T-helper 9 cell (primary cell): ENCODE measurements around the gene SLC7A10.
"Not testable (repeated sequence)": the region's sequence is repeated elsewhere in the genome, so short reads cannot be mapped to it uniquely, and the experiment has no call there.

Source experiments
- DNase-seq: peaks from one replicate; pipeline ENCODE4 v3.0.0-alpha.2; 2020

The SLC7A10 gene

GRCh38 chr19:33201473-33201872 is 24.2 kb downstream of the SLC7A10 start:
- DNase-seq, result no peak

GRCh38 chr19:33199441-33200265 is 26.0 kb downstream of the SLC7A10 start:
- no peak for DNase-seq

DNA sequence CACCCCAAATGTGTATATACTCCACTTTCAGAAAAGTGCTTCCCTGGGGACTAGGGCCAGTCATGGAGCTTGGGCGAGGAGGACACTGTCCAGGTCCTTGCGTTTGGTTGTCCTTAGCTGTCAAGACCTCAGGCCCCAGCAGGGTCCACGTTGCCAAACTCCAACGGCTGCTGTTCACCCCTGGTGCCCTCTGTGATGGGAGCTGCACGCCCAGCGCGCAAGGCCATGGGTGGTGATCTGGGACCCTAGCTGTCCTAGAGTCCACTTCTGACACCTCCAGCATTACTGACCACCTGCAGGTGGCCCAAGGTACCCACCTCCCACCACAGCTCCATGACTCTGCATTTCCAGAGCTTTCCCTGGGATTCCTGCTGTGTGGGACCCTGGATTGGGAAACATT is 27.5 kb downstream of the SLC7A10 start:
- DNase-seq, result no peak

- no peak for DNase-seq
Observed at GRCh38 chr19:33197591-33198000, 28.1 kb downstream of the SLC7A10 start.

- DNase-seq, result no peak
Observed at GRCh38 chr19:33196446-33197193, 29.0 kb downstream of the SLC7A10 start.

DNA sequence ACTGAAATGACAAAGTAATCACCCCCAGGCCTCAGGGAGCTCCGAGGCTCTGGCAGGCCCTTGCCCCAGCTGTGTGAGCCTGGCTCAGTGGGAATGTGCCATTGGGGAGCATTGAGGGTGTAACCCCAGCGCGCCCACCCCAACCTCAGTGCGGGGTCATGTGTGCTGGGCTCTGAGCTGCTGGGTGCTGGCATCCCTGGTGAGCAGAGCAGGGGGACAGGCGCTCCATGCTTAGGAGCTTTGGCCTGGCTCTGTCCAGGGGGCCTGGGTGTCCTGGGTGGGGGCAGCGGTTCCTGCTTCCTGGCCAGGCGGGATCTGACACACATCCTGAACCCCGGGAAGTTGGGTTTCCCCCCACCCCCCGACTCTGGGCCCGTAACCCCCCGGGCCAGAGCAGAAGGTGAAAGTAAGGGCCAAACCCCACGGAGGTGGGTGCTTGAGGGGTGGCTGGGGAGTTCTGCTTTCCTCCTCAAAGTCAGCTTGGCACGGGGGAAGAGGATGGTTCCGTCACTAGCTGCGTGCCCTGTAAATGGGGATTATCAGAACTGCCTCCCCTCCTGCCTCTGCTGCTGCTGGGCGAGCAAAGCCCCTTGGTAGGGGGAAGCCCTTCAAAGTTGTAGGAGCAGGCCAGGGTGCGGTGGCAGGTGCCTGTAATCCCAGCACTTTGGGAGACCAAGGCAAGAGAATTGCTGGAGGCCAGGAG is 29.9 kb downstream of the SLC7A10 start:
- DNase-seq, result no peak

GRCh38 chr19:33194886-33195644 is 30.6 kb downstream of the SLC7A10 start:
- no peak for DNase-seq

- DNase-seq, result no peak
Observed at GRCh38 chr19:33194532-33194885, 31.1 kb downstream of the SLC7A10 start.

- no peak for DNase-seq
Observed at GRCh38 chr19:33193865-33194362, 31.7 kb downstream of the SLC7A10 start, which contains the start of gene LRP3. Gene LRP3 (plus strand): TSS chr19:33194330. CDS start chr19:33194786, 456 bp downstream.

- no peak for DNase-seq
Observed at GRCh38 chr19:33193269-33193864, 32.3 kb downstream of the SLC7A10 start.

DNA sequence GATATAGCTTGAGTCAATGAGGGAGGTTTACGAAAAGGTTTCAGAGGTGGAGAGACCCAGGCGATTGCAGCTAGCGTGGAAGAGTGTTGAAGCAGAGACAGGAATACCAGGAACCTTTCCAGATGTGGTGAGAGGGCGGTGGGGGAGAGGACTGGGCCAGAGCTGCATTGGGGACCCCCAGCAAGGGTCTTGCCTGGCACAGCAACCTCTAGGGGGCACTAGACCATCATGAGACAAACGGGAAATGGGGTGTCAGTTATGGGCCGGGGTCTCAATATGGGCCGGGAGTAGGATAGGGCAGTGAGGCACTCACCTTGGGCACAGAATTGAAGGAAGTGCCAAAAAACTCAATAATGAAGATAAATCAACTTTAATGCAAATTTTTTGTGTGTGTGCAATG is 33.6 kb downstream of the SLC7A10 start:
- DNase-seq, result no peak

DNA sequence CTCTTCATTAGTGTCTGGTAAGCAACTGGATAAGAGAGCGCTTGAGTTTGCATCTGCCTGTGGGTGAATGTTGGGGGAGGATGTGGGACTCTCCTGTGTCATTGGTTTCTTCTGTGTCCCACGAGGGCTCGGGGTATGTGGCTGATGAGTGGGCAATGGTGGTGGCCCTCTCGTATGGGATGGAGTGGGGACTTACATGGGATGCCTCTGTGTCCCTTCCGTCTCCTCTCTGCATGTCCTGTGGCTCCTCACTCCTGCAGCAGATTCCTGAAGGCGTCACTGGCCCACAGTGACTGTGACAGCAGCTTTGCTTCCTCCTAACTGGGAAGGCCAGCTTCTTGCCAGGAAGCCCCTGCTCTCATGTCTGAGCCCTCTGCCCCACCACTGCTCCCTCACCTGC is 34.1 kb downstream of the SLC7A10 start:
- no peak for DNase-seq

GRCh38 chr19:33191092-33191491 is 34.6 kb downstream of the SLC7A10 start:
- DNase-seq, result not testable (repeated sequence)

DNA sequence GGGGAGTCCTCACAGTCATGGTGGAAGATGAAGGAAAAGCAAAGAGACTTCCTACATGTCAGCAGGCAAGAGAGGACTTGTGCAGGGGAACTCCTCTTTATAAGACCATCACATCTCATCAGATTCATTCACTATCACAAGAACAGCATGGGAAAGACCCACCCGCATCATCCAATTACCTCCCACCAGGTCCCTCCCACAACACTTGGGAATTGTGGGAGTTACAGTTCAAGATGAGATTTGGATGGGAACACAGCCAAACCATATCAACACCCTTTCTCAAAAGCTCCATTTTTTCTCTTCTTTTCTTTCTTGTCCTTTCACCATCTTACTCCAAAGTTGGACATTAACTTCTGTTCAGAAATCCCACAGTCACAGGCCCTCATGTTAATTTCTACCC is 36.2 kb downstream of the SLC7A10 start:
- DNase-seq, result no peak

DNA sequence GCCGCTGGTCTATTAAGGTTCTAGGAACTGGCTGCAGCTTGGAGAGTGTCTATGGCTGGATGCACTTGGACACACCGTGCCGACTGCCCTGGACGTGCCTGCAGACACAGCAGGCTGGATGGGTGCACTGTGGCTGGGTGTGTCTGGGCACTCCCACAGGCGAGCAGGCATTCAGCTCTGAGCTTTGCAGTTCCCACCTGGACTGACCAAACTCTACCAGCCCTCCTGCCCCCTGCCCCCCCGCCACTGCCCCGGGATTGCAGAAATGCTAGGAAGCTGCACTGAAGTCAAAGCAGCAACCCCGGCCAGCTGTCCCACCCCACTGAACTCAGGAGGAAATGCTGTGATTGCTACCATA is 38.5 kb downstream of the SLC7A10 start:
- DNase-seq, result no peak

- DNase-seq, result no peak
Observed at GRCh38 chr19:33186431-33187182, 39.0 kb downstream of the SLC7A10 start.

DNA sequence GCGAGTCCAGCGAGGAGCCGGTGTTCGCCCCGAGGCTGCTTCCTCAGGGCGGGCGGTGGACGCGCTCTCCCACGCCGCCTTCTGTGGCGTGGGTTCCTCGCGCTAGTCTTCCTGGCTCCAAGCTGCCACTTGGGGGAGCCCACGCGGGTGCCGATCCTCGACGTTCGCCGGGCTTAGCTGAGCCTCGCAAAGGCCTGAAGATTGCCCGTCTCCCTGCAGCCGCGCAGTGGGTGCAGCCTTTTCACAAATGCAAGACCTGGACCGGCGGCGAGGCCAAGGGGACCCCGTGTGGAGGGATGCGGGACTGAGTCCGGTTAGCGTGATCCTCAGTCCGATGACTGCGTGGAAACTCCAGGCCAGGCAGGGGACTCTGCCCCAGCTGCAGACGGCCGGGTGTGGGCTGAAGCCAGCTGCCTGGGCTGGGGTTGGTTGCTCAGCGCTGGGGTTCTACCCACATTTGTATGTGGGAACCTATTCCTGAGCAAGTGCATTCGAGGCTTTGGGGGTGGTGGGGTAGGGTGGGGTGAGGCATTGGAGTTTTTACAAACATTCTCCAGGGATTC is 48.2 kb downstream of the SLC7A10 start:
- peak; percentile 69 for DNase-seq

DNA sequence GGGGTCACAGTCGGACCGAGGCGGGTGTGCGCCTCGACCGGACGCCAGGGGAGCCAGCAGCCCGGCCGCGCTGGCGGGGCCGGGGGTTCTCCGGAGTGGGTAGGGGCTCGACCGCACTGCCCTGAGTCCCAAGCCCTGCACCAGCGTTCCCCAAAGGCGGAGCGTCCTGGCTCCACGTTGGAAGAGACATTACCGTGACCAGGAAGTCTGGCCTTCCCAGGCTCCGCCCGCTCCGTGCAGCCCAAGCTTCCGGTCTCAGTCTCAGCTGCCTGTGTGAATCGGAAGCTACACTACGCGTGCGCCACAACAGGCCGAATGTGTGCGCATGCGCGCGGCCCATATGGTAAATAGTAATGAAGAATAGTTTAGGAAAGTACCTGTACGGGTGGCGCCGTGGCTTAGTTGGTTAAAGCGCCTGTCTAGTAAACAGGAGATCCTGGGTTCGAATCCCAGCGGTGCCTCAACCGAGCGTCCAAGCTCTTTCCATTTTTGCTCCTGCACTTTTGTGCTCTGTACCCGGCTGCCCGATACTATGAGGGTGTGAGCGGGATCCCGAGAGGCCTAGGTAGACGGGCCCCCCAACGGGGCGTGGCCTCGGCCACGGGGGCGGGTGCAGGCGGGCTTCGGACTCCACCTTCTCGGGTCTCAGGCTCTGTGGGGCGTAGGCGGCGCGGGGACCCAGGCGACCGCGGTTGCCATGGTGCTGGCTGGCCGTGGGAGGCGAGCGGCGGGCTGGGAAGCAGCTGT is 48.8 kb downstream of the SLC7A10 start:
- peak; percentile 92 for DNase-seq

DNA sequence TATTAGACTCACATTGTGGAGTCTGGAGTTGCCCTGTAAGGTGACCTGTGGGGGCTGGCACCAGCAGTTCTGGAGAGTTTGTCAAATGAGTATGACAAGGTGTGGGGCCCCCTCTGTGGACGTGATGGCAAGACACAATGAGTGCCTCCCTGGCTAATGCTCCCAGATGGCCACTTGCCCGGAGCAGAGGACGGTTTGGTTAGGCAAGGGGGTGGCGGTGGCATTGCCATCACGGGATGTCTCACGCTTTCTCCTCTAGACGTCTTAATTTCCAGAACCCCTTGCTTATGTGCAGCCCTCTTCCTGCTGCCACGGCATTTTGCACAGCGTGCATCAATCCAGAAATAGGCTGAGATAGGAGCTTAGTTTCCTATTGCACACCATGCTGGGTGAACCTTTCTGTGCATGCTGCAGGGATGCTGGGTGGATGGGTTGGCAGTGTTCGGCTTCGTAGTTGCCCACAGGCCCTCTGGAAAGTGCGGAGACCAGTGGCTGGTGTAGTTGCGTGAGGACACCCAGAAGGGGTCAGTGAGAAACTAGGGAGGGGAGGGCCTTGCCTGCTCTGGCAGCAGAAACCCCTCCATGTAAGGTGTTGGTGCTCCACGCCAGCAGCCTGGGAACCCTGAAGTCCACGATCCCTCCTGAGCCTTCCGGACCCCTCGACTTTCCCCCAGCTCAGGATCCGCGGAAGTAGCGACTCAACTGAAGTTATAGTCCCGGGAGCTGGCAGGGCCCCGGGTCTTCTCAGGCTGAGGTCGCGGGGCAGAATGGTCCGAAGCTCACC is 49.6 kb downstream of the SLC7A10 start:
- DNase-seq, result no peak
